GM21737 (cell line): ENCODE results near the gene PIP5K1A.
"Not testable (repeated sequence)": the region's sequence is repeated elsewhere in the genome, so short reads cannot be mapped to it uniquely, and the experiment has no call there.

Experiments used
- ATAC-seq: cut with Tn5 transposase; IDR thresholded peaks from one replicate; pipeline ENCODE4 v1.9.1; 2021; ENCODE audit warnings: mild to moderate bottlenecking, moderate library complexity; ENCODE audit not compliant: unreplicated experiment

Gene PIP5K1A

DNA sequence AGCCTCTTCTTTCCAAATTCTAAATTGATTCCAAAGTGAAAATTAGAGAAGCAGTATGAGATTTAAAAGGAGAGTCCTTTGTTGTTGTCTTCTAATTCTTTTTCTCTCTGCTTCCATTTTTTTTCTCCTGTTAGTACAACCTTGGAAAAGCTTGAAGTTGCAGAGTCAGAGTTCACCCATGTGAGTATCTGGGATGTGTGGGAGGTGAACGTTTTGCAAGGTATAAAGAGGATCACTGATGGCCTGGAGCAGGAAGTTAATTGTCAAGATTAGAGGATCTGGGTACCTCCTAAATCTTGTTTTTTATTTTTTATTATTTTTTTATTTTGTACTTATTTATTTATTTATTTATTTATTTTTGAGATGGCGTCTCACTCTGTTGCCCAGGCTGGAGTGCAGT, 48.4 kb downstream of the PIP5K1A start:
- no peak for ATAC-seq

DNA sequence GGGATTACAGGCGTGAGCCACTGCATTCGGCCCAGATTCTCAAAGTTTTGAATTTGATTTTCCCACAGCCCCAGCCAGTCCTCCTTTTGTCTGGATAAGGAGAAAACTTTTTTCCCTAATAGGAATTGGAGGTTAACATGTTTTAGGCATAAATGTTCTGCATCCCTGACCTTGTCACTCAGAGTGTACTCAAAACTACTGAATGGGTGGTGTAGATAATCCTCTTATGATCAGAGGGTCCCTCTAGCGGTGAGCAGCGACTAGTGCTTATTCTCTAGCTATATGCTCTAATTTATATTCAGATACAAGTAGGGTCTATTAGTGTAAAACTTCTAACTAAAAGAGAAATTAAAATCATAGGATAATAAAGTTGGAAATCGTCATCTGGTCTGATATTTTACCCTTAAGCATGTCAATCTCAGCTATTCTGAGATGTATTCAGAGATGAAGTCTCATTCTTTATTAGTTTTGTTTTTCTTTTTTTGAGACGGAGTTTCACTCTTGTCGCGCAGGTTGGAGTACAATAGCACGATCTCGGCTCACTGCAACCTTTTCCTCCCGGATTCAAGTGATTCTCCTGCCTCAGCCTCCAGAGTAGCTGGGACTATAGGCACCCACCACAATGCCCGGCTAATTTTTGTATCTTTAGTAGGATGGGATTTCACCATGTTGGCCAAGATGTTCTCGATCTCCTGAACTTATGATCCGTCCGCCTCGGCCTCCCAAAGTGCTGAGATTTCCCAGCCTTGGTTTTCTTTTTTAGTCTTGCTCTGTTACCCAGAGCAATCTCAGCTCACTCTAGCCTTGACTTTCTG, 53.5 kb downstream of the PIP5K1A start:
- no peak for ATAC-seq

DNA sequence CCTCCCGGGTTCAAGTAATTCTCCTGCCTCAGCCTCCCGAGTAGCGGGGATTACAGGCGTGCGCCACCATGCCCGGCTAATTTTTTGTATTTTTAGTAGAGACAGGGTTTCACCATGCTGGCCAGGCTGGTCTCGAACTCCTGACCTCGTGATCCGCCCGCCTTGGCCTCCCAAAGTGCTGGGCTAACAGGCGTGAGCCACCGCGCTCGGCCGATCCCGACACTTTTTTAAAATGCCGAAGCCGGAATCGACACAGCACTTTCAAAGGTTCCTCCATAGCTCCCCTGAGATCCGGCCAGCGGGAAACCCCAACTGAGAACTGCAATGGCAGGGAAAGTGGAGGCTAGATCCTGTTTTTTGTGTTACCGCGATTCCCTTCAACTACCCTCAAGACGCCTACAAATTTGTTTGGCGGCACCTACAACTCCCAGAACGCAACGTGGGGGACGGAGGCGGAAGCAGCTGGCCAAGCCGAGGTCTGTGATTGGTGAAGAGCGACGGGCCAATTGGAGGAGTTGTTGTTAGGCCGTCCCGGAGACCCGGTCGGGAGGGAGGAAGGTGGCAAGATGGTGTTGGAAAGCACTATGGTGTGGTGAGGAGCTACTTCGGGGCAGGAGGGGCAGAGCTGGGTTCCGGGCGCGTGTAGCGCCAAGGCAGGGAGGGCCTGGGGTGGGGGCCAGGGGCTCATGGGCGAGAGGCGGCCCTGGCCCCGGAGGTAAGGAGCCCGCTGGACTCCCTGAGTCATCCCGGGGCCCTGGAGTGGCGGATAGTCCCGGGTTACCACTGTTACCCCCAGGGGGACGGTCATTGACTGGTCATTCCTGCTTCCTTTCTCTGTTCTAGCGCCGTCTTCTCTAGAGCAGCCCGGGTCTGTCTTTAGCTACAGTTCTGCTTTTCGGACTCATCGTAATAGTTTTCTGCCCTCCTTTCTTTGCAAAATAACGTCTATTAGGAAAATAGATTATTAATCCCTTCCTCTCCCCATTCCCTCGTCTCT, 56.2 kb downstream of the PIP5K1A start, which contains the start of gene PSMD4:
TSS of gene PSMD4 (plus strand) at position 518 of the 997 bp plus-strand sequence. CDS start at position 567, 49 bp downstream.
- ATAC-seq, result peak; percentile 89

DNA sequence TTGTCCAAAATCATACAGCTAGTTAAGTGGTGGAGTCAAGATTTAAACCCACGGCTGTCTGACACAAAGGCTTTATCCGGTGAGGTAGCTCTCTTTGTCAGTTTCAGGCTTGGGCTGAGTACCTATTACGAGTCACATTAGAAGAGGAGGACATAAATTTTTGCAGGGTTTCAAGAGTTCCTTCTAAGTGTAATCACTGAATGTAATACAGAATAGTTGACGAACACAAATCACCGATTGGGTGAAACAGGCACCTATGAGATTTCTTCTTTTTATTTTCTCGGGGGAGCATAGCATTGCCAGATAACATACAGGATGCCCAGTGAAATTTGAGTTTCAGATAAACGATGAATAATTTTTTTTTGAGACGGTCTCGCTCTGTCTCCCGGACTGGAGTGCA, 57.0 kb downstream of the PIP5K1A start:
- no peak for ATAC-seq

DNA sequence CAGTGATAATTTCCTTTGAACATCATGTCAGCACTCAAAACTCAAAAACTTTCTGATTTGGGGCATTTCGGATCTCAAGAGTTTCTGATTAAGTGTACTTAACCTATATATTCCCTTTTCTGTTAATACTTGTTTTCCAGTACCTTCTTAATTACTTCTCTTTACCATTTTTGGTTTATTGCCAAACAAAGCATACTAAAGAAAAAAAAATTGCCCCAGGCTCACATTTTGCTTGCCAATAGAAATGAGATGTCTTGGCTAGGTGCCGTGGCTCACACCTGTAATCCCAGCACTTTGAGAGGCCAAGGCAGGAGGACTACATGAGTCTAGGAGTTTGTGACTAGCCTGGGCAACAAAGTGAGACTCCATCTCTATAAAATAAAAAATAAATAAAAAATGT, 61.0 kb downstream of the PIP5K1A start:
- ATAC-seq, result no peak

DNA sequence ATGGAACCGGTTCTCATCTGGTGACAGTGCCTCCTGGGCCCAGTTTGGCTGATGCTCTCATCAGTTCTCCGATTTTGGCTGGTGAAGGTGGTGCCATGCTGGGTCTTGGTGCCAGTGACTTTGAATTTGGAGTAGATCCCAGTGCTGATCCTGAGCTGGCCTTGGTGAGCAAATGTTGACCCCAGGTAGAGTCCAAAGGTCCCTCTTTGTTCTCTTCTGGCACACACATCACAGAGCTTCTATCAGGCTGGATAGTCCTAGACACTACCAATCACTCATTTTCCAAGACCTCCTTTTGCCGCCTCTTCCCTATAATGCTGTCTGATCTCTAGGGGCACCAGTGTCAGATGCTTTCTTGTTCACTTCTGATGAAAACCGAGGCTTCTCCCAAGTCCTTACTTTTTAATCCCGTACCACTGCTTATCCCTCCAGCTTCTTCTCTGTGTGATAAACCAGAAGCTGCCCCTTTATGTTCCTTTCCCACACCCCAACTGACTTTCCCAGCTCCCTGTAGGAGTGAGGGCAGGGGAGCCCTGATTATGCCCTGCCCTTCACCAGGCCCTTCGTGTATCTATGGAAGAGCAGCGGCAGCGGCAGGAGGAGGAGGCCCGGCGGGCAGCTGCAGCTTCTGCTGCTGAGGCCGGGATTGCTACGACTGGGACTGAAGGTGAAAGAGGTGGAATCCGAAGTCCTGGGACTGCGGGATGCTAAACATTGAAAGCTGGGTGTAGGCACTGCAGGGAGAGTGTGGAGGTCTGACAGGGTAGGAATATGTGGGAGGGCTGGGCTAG, 67.3 kb downstream of the PIP5K1A start:
- no peak for ATAC-seq

DNA sequence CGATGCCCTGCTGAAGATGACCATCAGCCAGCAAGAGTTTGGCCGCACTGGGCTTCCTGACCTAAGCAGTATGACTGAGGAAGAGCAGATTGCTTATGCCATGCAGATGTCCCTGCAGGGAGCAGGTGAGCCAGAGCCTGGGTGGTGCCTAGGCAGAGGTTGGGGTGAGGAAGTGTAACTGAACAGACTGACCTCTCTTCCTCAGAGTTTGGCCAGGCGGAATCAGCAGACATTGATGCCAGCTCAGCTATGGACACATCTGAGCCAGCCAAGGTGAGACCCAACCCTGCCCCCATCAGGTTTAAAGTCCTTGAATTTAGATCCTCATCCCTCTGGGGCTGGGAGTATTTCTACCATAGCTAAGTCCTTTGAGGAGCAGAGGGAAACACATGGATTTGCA, 68.0 kb downstream of the PIP5K1A start:
- ATAC-seq, result no peak

DNA sequence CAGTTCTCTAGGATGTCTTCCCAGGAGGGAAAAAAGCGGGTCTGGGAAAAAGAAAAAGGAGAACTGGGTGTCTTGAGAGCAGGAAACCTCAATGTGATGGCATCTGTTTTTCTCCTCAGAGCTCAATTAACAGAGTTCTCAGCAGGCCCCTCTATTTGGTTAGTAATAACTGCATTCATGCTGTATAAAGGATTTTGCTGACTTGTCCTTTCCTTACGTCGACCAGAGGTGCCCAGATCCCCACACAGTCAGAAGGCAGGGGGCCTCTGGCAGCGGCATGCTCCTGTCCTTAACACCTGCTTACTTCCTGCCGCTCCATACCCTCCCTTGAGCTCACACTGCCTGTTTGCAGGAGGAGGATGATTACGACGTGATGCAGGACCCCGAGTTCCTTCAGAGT, 68.5 kb downstream of the PIP5K1A start:
- ATAC-seq, result no peak

DNA sequence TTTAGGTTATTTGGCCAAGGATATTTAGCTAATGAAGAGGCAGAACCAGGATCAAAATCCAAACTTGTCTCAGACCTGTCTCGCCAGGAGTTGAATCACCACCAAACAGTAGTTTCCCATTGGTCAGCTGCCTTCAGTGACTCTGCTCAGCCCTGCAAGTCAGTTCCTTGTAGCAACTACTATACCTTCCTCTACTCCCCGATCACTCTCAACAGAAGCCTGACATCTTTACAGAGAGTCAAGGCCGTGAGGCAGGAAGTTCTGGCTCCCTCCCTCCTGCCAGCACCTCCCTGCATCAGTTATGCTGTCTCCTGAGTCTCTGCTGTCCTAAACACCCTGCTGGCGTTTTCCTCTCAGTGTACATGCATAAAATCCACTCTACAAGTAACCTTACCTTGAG, 69.4 kb downstream of the PIP5K1A start:
- ATAC-seq, result no peak

DNA sequence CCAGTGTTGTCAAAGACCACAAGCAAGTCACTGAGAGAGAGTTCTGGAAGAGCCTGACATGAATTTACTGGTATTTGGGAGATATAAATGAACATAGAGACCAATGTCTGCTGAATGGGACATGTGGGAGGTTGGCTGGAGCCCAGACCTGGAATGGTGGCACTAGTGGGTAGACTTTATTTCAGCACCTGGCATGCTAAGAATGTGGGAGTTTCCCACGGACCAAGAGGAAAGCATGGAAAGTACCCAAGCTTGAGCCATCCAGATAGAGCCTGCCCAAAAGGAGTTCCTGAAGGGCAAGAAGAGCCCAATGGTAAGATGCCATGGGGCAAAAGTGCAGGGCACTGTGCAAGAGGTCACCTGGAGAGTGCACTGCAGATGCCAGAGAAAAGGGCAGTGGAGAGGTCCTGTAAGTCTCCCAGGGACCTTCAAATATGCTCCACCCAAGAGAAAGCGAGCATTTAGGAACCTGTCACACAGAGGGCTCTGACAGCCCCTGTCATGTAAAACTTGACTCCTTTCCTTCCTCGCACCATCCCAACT, 75.6 kb downstream of the PIP5K1A start:
- ATAC-seq, result no peak

DNA sequence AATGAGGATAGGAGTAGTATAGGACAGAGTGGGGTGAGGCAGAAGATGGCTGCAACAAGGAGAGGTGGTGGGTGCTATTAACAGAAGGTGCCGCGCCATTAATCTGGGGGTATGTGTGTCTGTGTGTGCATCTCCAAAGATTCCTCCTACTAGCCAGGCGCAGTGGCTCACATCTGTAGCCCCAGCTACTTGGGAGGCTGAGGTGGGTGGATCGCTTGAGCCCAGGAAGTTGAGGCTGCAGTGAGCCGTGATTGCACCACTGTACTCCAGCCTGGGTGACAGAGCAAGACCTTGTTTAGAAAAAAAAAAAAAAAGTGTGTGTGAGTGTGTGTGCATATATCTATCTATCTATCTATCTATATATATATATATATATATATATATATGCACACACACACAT, 77.0 kb downstream of the PIP5K1A start:
- ATAC-seq, result not testable (repeated sequence)

DNA sequence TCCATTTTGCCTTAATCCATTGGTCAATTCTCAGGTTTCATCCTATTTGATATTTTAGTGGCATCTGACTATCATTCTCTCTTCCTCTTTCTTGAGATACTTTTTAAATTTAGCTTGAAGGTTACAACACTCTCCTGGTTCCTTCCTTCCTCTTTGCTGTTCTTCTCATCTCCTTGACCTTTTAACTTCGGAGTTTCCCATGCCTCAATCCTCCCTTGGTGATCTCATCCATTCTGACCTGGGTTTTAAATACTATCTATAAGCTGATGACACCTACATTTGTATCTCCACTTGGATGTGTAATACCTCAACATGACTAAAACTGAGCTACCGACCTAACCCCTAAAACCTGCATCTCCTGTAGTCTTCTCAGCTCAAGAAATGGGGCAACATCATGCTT, 78.9 kb downstream of the PIP5K1A start:
- no peak for ATAC-seq

DNA sequence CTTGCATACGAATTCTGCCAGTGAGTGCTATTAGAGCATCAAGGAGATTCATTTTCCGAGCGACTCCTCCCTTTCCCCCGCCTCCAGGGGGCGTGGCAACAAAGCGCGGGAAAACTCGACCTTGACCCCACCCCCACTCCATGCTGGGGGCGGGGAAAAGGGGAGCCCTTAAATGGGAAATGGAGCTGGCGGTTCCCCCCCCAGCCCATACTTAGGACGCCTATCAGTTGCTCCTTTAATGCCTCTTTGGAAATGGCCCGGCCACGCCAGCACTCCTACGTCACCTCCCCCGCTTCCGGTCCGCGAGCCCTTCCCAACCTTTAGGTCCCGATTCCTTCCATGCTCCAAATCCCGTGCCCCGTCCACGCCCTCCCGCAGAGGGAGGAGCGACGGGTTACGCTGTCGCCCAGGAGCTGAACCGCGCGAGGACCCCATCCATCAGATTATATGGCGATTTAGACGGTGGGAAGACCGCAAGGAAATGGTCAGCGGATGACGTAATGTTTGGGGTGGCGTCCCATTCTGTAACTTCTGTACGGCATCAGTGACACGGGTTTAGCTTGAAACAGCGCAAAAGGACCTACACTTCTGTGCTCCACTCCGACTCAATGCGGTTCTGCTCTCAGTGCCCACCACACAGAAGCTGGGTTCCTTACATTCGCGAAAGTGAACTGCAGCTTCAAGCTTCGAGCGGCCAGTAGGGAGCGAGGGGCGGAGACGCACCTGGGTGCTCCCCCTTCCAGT, 83.0 kb downstream of the PIP5K1A start:
- peak; percentile 35 for ATAC-seq

DNA sequence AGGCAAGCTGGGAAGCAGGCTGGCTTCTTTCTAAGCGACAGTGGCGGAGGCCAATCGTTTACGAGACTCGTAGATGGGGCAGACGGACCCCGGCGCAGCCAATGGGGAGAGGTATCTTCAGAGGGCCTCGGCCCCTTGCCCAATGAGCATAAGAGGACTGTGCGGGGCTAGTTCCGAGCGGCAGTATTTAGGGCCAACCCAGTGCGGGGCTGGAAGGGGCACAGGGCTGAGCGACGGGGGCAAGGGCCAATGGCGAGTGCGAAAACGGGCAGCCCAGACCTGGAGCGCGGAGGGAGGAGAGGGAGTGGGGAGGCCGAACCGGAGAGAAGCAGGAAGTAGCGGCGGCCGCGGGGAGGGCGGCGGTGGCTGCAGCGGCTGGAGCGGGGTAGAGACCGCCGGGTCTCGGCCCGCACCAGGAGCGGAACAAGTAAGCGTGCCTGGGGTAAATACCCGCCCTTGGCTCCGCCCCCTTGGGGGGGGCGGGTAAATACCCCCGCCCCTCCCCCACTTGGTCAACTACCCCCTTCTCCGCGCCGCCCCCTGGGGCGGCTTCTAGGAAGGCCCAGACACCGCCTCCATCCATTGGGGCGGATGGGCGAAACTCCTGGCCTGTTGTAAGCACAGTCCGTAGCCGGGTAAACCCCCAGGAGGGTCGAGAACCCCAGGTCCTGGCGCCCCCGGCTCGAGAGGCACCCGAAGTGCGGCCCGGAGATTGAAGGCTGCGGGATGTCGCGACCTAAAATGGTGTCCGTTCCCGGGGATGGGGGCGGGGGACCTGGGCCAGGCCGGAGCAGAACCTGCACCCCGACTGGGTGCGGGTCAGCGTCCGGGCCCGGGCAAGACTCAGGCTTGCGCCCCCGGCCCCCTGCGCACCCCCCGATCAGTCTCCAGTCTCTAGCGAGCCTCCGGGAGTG, 83.9 kb downstream of the PIP5K1A start, which contains the start of gene ZNF687:
TSS of gene ZNF687 (plus strand) at position 331 of the 914 bp plus-strand sequence. CDS start 3,993 bp downstream, outside the sequence.
- ATAC-seq, result peak; percentile 86

DNA sequence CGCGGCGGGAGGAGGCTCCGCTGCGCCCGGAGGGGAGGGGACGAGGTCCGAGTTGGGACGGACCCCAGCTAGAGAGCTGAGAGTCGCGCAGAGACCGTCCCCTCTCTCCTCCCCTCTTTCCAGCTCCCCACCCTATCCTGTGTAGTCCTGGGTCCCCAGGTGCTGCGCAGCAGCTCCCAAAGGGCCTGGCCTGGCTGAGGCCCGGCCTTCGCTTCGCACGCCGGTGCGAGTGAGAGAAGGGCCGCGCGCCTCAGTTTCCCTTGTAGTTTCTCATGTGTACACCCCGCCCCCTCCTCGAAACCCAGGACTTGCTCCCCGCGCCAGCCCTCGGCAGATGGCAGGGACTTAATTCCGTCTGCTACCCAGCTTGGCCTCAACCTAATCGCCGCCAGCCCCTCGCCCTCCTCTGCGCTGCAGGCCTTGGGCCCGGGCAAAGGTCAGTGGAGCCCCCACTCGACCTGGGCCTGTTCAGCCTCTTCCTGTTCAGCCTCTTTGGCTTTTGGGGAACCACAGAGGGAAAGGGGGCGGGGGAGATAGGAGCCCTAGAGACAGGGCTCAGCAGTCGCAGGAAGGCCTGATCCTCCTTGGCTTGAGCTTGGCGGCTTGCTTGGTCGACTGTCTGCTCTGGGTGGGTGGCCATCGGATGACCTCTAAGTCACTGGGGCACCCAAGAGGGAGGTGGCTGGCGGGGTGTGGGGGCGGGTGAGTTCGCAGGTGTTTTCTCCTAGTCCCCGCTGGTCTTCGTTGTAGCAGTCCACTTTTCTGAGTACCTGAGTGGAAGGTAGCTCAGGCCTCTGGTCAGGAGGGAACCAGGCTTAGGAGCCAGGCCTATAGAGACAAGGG, 84.8 kb downstream of the PIP5K1A start:
- no peak for ATAC-seq

DNA sequence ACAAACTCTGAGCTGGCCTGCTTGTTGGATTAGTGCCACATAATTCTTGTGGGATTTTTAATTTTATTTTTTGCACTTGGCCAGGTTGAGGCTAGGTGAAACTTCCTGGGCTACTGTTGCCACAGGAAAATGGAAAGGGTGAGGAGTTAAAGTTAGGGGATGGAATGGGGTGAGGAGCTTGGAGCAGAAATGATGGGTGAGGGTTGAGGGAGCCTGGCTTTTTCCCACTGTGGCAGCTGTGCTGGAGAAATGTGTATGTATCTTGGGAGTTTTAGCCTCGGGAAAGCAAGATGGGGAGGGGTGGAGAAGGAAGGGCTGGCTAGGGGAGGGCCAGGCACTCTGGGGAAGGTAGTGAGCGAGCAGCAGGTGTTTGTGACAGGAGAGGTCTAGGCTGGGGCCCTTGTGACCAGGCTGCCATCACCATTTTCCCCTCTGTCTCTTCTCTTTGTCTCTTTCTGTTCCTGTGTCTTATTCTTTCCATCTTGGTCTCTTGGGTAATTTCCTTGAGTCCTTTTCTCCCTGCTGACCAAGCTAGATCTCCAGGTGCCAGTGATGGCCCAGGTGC, 85.7 kb downstream of the PIP5K1A start:
- no peak for ATAC-seq

DNA sequence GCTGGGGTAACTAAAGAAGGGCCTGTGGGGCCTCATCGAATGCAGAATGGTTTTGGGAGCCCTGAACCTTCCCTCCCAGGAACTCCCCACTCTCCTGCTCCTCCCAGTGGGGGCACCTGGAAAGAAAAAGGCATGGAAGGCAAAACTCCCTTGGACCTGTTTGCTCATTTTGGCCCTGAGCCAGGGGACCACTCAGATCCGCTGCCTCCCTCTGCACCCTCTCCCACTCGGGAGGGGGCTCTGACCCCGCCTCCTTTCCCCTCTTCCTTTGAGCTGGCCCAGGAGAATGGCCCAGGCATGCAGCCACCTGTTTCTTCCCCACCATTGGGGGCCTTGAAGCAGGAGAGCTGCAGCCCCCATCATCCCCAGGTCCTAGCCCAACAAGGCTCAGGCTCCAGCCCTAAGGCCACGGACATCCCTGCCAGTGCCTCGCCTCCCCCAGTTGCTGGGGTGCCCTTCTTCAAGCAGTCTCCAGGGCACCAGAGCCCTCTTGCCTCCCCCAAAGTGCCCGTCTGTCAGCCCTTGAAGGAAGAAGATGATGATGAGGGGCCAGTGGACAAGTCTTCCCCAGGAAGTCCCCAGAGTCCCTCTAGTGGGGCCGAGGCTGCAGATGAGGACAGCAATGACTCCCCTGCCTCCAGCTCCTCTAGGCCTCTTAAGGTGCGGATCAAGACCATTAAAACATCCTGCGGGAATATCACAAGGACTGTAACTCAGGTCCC, 88.4 kb downstream of the PIP5K1A start:
- ATAC-seq, result no peak
